WERI-Rb-1 (cell line): ENCODE results near the gene CHADL.

Experiments
- DNase-seq: peaks from one replicate; pipeline ENCODE4 v3.0.0-alpha.2; 2020
- H3K27ac ChIP-seq: fragments of 250-450 bp; sonication (Bioruptor Pico); 2 replicates; pipeline ENCODE4 v1.5.1; 2020; ENCODE audit warnings: mild to moderate bottlenecking, moderate library complexity
- H3K27me3 ChIP-seq: fragments of 250-450 bp; sonication (Bioruptor Pico); 2 replicates; pipeline ENCODE4 v1.5.1; 2021; ENCODE audit warnings: mild to moderate bottlenecking, low read depth, moderate library complexity; ENCODE audit not compliant: insufficient read depth, severe bottlenecking
- H3K36me3 ChIP-seq: fragments of 250-450 bp; sonication (Bioruptor Pico); 2 replicates; pipeline ENCODE4 v1.5.1; 2020; ENCODE audit warnings: mild to moderate bottlenecking, moderate library complexity
- H3K4me3 ChIP-seq: 2 replicates; pipeline ENCODE4 v1.5.1; 2011; ENCODE audit warnings: low read depth, mild to moderate bottlenecking, control low read depth, low read length
- H3K9me3 ChIP-seq: fragments of 250-450 bp; sonication (Bioruptor Pico); 2 replicates; pipeline ENCODE4 v1.5.1; 2021; ENCODE audit warnings: mild to moderate bottlenecking, moderate library complexity; ENCODE audit not compliant: severe bottlenecking
- CTCF ChIP-seq: IDR thresholded peaks from 2 replicates; pipeline ENCODE4 v1.5.1; 2011; ENCODE audit warnings: low read depth, mild to moderate bottlenecking, control low read depth, inconsistent platforms, low read length

CHADL gene

GRCh38 chr22:41230401-41230785, 10.3 kb downstream of the CHADL start:
- Histone ChIP-seq H3K27me3 (no peaks in the 10 kb centered on the region), H3K36me3 (peaks cover 32% of the 10 kb centered on the region), H3K9me3 (no peaks in the 10 kb centered on the region), H3K4me3 (no peak overlapping the region), H3K27ac (no peak overlapping the region)
- TF ChIP-seq CTCF = no peak
- no peak for DNase-seq

GRCh38 chr22:41229730-41230400, 10.9 kb downstream of the CHADL start:
- no peak for TF ChIP-seq CTCF
- Histone ChIP-seq H3K9me3 (no peaks in the 10 kb centered on the region), H3K4me3 (no peak overlapping the region), H3K36me3 (peaks cover 37% of the 10 kb centered on the region), H3K27me3 (no peaks in the 10 kb centered on the region), H3K27ac (no peak overlapping the region)
- DNase-seq = no peak

- H3K36me3 ChIP-seq = peaks cover 39% of the 10 kb centered on the region
- no peaks in the 10 kb centered on the region for H3K9me3 ChIP-seq
- DNase-seq = no peak
- H3K4me3 ChIP-seq = no peak overlapping the region
- no peak for TF ChIP-seq CTCF
- no peak overlapping the region for H3K27ac ChIP-seq
- H3K27me3 ChIP-seq = no peaks in the 10 kb centered on the region
Observed at GRCh38 chr22:41229215-41229614, 11.5 kb downstream of the CHADL start.

- DNase-seq = no peak
- Histone ChIP-seq H3K27me3 (no peaks in the 10 kb centered on the region), H3K9me3 (no peaks in the 10 kb centered on the region), H3K4me3 (no peak overlapping the region), H3K27ac (no peak overlapping the region), H3K36me3 (peaks cover 51% of the 10 kb centered on the region)
- TF ChIP-seq CTCF = no peak
Observed at GRCh38 chr22:41226723-41227655, 13.7 kb downstream of the CHADL start.

GRCh38 chr22:41223535-41223934, 17.2 kb downstream of the CHADL start:
- H3K4me3 ChIP-seq = no peak overlapping the region
- H3K36me3 ChIP-seq = peaks cover 72% of the 10 kb centered on the region
- no peak for DNase-seq
- H3K9me3 ChIP-seq = no peaks in the 10 kb centered on the region
- H3K27ac ChIP-seq = no peak overlapping the region
- no peak for TF ChIP-seq CTCF
- no peaks in the 10 kb centered on the region for H3K27me3 ChIP-seq
